GM10847 (cell line): ENCODE measurements around the gene ATG5.

ENCODE experiments used
- POLR2A ChIP-seq: IDR thresholded peaks from 2 replicates; pipeline ENCODE4 v1.6.1; 2011; ENCODE audit not compliant: insufficient read length; ENCODE audit errors: extremely low read depth

ATG5 gene

GRCh38 chr6:106212576-106212975 is 113.0 kb downstream of the ATG5 start:
- TF ChIP-seq POLR2A, result no peak

DNA sequence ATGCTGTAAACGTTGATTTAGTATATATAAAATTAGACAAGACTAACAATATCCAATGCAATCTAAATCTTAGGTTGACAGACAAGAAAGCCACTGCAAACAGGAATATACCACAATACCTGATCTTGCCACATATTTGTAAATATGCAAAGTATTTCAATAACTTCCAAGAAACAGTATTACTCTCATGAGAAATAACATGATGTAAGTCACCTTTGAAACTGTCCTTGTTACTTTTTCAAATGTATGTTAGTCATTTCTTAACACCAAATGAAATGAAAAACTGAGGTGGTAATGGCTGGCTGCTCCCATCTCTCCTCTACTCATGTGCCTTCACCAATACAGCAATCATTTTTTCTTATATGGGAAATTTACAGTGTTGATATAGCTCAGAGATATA is 118.7 kb downstream of the ATG5 start:
- TF ChIP-seq POLR2A, result no peak

GRCh38 chr6:106204961-106205360 is 120.6 kb downstream of the ATG5 start:
- TF ChIP-seq POLR2A, result no peak

DNA sequence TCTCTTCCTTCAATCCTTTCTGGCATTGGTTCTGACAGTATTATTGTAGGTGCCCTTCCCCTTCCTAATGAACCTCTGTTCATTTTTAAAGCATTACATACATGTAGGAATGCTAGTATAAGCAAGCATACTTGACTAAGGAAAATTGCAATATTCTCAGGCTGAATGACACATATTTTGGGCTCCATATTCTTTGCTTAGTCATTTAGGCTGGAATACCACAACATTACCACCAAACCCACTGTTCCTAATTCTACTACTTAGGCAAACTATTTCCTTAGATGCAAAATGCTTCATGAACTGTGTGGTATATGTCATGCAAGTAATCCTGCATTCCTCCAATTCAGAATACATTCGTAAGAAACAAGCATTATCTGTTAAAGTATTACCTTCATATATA is 125.6 kb downstream of the ATG5 start:
- TF ChIP-seq POLR2A, result no peak

DNA sequence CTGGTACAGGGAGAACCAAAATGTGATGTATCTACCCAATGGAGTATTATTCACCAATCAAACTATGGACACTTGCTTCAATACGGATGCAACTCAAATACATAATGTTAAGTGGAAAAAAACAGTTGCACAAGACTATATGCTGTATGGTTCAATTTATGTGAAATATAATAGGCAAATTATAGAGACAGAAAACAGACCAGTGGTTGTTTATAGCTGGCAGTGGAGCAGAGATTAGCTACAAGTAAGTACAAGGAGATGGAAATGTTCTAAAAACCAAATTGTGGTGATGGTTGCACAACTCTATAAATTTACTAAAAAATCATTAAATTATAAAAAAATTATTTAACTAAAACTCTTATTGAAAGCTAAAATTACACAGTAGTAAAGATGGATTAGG is 126.2 kb downstream of the ATG5 start:
- TF ChIP-seq POLR2A, result no peak

DNA sequence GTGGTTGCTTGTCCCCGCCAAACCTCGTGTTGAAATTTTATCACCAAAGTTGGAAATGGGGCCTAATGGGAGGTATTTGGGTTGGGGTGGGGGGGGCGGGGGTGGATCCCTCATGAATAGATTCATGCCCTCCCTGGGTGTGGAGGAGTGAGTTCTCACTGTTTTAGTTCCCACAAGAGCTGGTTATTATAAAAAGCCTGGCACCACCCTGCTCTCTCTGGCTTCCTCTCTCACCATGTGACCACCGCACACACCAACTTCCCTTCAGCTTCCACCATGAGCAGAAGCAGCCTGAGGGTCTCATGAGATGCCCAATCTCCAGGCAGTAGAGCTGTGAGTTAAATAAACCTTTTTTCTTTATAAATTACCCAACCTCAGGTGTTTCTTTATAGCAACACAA is 128.1 kb downstream of the ATG5 start:
- TF ChIP-seq POLR2A, result no peak

DNA sequence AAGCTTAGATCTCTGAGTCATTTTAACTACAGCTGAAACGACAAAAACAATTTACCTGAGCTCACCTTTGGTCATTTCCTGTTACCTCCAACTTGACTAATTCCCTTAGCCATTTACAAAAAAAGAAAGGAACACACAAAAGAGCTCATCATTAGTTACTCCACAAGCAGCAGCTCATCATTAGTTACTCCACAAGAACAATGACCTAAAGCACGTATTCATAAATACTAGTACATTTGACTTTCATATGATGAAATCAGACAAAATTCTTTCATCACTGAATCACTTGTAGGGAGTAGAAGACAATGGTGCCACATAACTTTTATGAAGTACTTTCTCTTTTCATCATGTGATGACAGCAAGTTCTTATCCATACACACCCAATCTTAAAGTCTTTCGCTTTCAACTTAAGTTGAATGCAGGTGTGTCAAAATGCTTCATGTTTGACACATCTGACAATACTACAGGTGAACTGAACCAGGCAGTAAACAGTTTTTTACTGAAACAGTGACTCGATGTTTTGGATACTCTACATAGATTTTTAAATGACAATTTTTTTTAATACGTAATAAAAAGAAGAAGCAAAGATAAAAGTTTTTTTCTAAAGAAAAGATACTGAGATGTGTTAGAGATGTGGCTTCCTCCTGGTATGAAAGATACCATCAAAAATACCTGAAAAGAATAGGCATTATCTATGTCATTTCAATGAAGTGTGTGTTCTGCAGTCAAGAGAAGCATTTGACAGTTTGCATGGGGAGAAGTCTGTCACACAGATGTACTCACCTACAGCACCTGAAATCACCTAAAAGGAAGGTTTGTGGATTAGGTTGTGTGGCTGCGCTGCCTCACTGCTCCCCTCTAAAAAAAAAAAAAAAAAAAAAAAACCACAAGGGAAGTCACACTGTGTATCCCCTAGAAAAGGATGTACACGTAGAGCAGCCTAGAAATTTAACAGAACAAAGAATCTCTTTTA is 130.3 kb downstream of the ATG5 start:
- TF ChIP-seq POLR2A, result no peak

DNA sequence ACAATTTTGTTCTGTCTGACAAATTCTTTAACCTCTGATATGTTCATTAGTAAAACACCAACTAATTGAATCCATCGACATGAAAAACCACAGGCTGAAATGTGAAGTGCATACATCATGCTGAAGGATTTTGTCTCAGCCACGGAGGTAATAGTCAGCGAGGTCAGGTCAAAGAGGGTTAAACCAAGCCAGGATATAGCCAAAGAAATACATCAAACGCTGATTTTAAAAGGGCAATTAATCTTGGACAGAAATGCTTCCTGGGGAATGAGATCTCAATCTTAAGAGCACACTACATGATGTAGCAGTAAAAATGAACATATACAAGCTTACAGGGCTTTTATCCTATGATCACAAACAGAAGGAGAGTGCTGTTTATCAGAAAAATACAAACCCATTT is 132.7 kb downstream of the ATG5 start:
- TF ChIP-seq POLR2A, result no peak

DNA sequence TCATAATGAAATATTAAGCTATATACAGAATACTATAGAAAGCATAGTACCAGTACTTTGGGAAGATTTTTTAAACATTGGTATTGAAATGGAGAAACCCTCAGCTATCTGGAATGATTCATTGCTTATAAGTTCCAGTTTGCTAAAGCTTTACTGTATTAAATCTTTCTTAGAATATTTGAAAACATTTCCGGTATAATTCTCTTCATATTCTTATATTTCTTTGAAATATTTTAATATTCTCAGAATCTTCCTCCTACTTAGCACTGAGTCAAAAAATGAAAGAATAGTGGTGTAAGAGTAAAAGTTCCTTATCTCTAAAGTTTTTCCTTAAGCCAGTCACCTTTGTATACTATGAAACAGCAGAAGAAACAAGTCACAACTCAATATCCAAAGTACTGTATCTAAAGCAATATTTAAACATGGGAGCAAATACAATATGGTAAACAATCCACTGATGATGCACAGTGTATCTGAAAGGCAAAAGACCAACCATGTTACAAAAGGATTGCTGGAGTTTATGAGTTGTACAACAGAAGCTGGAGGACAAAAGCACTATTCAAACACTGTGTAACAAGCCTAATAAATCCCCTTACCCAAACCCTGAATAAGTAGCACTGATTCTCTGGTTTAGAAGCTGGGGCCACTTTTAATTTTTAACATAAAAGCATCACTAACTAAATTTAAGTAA is 137.3 kb downstream of the ATG5 start:
- TF ChIP-seq POLR2A, result no peak

GRCh38 chr6:106187424-106187982 is 138.1 kb downstream of the ATG5 start:
- TF ChIP-seq POLR2A, result no peak

GRCh38 chr6:106186714-106187113 is 138.8 kb downstream of the ATG5 start:
- no peak for TF ChIP-seq POLR2A

DNA sequence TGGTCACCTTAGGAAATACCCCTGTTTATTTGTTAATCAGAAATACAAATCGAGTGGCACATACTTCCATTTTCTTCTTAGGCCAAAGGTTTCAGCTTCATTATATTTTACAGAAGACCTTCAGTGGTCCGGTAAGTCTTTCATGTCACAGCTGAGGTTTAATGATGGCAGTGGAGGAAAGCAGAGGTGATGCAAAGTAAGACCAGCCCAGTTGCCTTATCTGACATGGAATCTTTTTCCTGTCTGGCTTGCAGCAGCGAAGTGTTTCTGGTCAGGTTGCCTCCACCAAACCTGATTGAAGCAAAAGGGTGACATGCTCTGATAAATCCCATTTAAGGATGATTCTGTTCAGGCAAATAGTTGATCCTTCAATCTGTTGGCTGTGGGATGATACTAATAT is 139.4 kb downstream of the ATG5 start:
- no peak for TF ChIP-seq POLR2A

DNA sequence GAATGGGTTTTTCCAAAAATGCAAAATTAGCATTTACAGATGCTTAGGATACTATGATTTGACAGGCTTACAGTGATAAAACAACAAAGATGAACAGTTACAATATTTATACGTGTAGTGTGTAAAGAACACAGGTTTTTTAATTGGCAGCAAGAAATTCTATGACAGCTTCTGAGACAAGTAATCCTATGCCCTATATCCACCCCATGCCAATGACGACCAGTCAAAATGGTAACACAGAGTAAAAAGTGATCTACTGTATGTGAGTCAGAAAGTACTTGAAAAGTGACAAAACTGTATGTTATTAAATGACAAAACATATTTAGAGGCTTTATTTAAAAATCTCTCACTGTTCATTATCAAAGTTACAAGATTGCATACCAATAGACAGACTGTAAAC is 139.9 kb downstream of the ATG5 start:
- no peak for TF ChIP-seq POLR2A

DNA sequence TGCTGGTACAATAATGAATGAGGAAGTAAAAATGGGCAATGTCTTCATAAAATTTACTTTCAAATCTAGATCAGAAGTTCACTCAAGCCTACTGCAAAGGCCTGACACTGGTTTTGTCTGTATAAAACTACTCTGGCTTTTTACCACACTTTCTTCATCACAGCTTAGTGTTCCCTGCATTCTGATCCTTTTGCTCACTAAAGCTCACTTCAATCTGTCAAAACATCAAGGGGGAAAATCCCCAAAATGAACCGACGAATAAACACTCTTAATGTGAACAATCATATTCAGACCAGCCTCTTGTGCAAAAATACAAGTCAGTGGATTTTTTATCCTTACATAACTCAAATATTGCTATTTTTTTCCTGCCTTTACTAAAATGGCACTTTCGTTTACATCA is 140.9 kb downstream of the ATG5 start:
- TF ChIP-seq POLR2A, result no peak

DNA sequence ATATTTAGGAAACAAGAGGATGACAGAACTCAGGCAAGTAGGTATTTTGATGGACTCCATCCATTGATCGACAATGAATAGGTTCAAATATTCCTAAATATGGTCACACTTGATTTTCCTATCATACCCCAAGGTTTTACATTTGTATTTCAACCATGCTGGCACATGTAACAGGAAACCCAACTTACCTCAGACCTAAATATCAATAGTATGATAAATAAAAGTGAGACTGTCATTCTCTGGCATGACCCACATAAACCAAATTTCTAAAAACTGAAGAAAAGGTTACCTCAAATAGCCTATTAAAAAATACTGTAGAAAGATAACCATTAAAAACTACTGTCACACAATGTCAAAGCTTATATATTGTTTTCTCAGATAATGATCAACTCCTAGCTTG is 142.1 kb downstream of the ATG5 start:
- TF ChIP-seq POLR2A, result no peak

- TF ChIP-seq POLR2A, result no peak
Measured at GRCh38 chr6:106182455-106182854, 143.1 kb downstream of the ATG5 start.
